HL-60 (cell line): ENCODE measurements around the gene CEP78.

Source experiments
- DNase-seq, 2 experiments: peaks; one replicate each; pipeline ENCODE4 v3.0.0-alpha.2; 2010 to 2020; ENCODE audit warnings: low read depth in 1 of 2, low spot score in 1 of 2
- H3K27ac ChIP-seq: fragments of 250-450 bp; sonication (Bioruptor Pico); replicated peaks from 2 replicates; pipeline ENCODE4 v1.5.1; 2020; ENCODE audit warnings: mild to moderate bottlenecking, moderate library complexity
- H3K27me3 ChIP-seq: fragments of 250-450 bp; sonication (Bioruptor Pico); 2 replicates; pipeline ENCODE4 v1.5.1; 2021; ENCODE audit warnings: mild to moderate bottlenecking, moderate library complexity; ENCODE audit not compliant: insufficient read depth, poor library complexity, severe bottlenecking
- H3K4me3 ChIP-seq: replicated peaks from 2 replicates; pipeline ENCODE4 v1.5.1; 2011; ENCODE audit warnings: mild to moderate bottlenecking, control low read depth, low read length; ENCODE audit not compliant: insufficient read depth
- CTCF ChIP-seq: IDR thresholded peaks from one replicate; pipeline ENCODE4 v1.5.1; 2011; ENCODE audit warnings: low read length, control low read depth, inconsistent platforms; ENCODE audit not compliant: insufficient read depth
- GABPA ChIP-seq: IDR thresholded peaks from 2 replicates; pipeline ENCODE4 v1.6.1; 2012; ENCODE audit warnings: low read depth
- POLR2AphosphoS5 ChIP-seq: IDR thresholded peaks from 2 replicates; pipeline ENCODE4 v1.6.1; 2012; ENCODE audit warnings: low read depth
- SPI1 ChIP-seq: IDR thresholded peaks from 2 replicates; pipeline ENCODE4 v1.6.1; 2012; ENCODE audit warnings: low read depth, mild to moderate bottlenecking, borderline replicate concordance
- TF ChIP-seq, protein P1 (sequence below): IDR thresholded peaks from 2 replicates; pipeline ENCODE4 v1.6.1; 2012; ENCODE audit warnings: low read depth; ENCODE audit not compliant: insufficient replicate concordance

The CEP78 gene

GRCh38 chr9:78236551-78236910 is 656 bp downstream of the CEP78 start:
- peak overlapping the region; percentile 86 for H3K4me3 ChIP-seq
- DNase-seq: no peak
- no peaks in the 10 kb centered on the region for H3K27me3 ChIP-seq
- TF ChIP-seq SPI1 (no peak), GABPA (no peak), POLR2AphosphoS5 (no peak), CTCF (no peak)
- TF ChIP-seq, protein P1, sequence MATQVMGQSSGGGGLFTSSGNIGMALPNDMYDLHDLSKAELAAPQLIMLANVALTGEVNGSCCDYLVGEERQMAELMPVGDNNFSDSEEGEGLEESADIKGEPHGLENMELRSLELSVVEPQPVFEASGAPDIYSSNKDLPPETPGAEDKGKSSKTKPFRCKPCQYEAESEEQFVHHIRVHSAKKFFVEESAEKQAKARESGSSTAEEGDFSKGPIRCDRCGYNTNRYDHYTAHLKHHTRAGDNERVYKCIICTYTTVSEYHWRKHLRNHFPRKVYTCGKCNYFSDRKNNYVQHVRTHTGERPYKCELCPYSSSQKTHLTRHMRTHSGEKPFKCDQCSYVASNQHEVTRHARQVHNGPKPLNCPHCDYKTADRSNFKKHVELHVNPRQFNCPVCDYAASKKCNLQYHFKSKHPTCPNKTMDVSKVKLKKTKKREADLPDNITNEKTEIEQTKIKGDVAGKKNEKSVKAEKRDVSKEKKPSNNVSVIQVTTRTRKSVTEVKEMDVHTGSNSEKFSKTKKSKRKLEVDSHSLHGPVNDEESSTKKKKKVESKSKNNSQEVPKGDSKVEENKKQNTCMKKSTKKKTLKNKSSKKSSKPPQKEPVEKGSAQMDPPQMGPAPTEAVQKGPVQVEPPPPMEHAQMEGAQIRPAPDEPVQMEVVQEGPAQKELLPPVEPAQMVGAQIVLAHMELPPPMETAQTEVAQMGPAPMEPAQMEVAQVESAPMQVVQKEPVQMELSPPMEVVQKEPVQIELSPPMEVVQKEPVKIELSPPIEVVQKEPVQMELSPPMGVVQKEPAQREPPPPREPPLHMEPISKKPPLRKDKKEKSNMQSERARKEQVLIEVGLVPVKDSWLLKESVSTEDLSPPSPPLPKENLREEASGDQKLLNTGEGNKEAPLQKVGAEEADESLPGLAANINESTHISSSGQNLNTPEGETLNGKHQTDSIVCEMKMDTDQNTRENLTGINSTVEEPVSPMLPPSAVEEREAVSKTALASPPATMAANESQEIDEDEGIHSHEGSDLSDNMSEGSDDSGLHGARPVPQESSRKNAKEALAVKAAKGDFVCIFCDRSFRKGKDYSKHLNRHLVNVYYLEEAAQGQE: no peak
- H3K27ac ChIP-seq: peak overlapping the region; percentile 72

DNA sequence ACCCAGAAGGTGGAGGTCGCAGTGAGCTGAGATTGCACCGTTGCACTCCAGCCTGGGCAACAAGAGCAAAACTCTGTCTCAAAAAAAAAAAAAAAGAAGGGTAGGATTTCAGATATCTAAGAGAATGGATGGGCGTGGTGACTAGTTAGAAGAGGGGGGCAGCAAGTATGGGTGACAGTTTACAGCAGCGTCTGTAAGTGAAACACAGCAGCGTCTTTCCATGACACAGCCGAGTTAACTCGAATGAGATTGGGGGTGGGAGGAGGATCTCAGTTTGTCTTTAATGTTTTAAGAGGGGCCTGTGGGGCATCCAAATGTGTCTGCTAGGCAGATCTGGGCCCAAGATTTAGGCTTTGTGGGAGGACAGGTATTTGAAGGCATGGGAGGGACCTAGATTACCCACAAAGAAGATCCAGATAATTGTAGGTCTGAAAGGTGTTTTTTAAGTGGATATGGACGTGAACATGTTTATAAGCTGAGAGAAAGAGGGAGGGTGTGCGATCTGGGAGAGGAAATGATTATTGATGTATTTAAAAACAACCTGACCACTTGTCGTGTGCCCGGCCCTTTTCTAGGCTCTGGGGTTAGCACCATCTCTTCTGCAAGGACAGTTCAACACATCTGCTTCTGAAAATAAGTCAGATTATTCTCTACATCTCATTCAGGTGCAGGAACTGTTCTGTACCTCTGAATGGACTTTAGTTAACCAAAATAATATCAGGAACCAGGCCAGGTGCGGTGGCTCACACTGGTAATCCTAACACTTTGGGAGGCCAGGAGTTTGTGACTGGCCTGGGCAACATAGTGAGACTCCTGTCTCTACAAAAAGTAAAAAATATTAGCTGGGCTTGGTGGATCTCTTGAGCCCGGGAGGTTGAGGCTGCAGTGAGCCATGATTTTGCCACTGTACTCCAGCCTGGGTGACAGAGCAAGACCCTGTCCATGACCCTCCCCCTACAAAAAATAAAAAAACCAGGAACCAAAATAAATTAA is 2.5 kb downstream of the CEP78 start:
- H3K4me3 ChIP-seq: no peak overlapping the region
- DNase-seq: no peak
- H3K27me3 ChIP-seq: no peaks in the 10 kb centered on the region
- no peak overlapping the region for H3K27ac ChIP-seq
- TF ChIP-seq POLR2AphosphoS5: no peak
- TF ChIP-seq, protein P1: no peak
- TF ChIP-seq GABPA: no peak
- TF ChIP-seq CTCF: no peak
- TF ChIP-seq SPI1: no peak

DNA sequence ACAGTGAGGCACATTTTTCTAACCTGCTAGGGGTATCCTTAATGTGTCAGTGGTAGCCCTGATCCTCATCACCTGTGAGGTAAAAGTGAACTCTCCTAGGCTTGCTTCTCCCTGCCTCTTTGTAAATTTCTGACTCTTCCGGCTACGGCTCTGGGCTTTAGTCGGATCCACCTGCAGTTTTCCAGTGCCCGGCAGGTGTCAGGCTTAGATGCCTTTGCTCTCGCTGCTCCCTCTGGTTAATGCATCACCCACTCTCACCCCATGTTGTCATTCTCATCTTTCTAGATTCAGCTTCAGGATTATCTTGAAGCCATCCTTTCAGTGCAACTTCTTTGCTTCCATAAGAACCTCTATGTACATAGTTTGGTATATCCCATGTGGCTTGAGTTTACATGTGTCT is 3.6 kb downstream of the CEP78 start:
- no peak overlapping the region for H3K27ac ChIP-seq
- H3K27me3 ChIP-seq: no peaks in the 10 kb centered on the region
- TF ChIP-seq GABPA (no peak), POLR2AphosphoS5 (no peak), CTCF (no peak), SPI1 (no peak)
- TF ChIP-seq, protein P1: no peak
- H3K4me3 ChIP-seq: no peak overlapping the region
- DNase-seq: no peak
